ENCODE results near the gene NPNT.

The NPNT gene

GRCh38 chr4:105972946-105973621 is 77.8 kb downstream of the NPNT start:
- no peak for DNase-seq

DNA sequence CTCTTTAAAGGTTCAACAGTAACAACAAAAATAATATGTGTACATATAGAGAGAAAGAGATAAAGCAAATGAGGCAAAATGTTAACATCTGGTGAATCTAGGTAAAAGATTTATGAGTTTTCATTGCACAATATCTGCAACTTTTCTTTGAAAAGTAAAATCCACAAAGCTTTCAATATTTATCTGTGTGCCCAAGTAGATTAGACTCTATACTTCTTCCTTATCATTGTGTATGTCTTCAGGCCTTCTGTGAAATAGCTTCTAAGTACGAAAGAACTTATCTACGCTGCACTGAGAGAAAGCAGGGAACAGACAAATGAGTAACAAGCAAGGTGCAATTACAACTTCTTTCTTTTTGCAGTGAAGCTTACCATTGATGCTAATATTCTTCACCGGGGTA is 81.6 kb downstream of the NPNT start:
- DNase-seq, result no peak

GRCh38 chr4:105978684-105979296 is 83.5 kb downstream of the NPNT start:
- DNase-seq, result no peak

DNA sequence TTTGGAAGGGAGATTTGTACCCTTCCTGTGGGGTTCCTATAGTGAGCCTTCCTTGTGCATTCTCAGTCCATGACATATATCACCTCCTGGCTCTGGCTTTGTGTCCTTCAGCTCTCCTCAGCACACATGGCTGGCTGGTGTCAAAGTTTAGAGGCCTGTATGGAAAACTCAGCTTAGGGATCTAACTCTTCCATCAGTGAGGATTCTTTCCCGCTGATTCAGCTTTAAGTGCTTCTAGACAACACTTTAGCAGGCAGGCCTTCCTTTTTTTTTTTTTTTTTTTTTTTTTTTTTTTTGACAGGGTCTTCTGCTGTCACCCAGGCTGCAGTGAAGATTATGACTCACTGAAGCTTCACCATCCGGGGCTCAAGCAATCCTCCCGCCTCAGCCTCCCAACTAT is 84.2 kb downstream of the NPNT start:
- no peak for DNase-seq

DNA sequence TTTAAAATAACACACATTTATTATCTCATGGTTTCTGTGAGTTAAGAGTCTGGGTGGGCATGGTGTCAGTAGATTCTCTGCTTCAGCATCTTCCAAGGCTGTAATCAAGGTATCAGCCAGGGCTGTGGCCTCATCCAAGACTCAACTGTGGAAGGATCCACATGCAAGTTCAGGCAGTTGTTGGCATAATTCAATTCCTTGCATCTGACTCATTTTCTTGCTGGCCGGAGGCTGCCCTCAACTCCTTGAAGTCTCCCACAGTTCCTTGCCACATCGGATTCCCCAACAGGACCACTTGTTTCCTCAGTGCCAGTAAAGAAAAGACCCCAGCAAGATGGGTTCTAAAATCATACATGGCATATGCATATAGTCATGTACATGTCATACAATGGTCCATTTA is 93.4 kb downstream of the NPNT start:
- DNase-seq, result no peak

- no peak for DNase-seq
Observed at GRCh38 chr4:105989485-105990242, 94.4 kb downstream of the NPNT start.

DNA sequence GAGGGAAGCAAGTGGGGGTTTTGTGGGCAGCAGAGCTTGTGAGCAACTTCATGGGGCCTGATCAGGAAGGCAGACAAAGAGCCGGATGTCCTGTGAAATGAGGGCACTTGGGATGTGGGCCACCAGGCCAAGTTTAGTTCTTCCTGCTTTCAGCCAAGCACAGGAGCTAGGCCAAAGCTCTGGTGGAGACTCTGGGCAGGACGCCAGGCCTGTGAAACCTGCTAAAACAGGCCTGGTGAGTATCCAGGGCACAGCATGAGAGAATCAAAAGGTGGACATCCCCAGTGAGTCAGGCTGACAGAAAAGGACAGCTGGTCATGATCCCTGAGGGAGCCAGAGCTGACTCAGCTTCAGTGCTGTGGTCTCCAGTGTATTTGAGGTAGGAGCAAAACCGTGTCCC is 95.7 kb downstream of the NPNT start:
- no peak for DNase-seq

DNA sequence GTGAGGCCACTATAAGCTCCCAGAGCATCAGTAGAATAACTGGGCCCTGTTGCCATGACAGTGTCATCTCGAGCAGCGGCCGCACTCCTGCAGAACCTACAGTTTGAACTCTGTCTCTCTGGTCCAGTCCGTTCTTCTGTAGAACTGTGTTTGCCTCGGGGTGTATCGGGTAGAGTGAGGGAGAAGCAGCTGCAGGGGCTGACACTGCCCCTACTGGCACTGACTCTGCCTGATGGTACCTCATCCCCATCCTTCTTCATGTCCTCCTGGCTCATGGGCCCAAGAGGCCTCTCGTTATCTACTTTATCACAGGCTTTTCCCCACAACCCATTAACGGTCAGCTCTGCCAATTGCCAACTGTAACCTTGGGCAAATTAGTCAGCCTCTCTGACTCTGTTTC is 96.5 kb downstream of the NPNT start:
- no peak for DNase-seq

- DNase-seq, result no peak
Observed at GRCh38 chr4:105992641-105993305, 97.5 kb downstream of the NPNT start.

- no peak for DNase-seq
Observed at GRCh38 chr4:105994061-105994460, 98.8 kb downstream of the NPNT start.

GRCh38 chr4:105994841-105995501 is 99.7 kb downstream of the NPNT start:
- DNase-seq, result no peak

DNA sequence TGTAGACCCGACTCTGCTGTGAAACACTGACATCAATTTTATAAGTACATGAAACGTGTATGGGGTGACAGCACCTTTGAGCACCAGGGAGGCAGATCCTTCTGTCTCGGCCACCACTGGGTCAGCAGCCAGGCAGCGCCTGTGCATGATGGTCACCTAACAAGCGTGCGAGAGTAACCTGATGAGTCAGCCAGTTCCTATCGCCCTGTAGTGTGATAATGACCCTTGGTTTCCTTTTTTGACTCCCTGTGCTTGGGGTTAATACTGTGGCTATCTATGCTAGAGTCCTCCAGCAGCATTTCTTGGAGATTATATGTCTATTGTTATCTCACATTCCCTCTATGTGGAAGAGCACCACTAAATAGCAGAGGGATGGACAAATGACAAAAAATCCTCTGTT is 101.6 kb downstream of the NPNT start:
- DNase-seq, result no peak

DNA sequence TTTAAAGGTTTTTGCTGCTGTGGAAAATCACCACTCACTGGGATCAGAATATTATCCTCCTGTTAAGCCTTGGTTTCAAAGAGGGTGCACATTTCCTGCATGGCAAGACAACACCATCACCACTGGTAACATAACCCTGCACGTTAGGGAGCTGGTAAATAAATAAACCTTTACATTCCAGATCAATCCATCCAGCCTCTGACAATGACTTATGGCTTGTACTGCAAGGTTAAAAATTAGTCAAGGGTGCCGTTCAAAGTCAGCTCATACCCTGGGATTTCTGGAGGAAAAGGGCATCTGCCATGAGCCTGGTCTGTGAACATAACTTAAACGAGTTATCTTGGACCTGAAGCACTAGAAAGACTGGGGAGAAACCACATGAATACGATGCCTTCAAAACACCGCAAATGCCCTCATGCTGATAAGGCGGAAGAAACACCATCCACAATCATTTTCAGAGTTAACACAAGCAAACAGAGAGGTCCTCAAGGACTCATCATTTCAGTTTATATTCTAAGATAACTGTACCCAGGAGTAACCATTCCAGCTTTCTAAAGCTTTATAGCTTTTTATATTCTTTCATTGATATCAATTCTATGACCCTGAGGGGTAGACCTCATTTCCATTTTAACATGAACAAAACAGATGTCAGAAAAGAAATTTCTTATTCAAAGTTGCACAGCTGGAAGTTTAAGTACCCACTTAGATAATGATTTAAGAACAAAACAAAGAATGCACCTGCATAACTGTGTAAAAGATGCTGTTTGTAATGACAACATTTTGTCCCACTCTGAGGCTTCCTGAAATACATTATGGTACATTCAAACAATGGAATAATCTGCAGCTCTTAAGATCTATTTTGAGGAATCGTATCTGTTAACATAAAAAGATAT is 103.1 kb downstream of the NPNT start:
- no peak for DNase-seq

DNA sequence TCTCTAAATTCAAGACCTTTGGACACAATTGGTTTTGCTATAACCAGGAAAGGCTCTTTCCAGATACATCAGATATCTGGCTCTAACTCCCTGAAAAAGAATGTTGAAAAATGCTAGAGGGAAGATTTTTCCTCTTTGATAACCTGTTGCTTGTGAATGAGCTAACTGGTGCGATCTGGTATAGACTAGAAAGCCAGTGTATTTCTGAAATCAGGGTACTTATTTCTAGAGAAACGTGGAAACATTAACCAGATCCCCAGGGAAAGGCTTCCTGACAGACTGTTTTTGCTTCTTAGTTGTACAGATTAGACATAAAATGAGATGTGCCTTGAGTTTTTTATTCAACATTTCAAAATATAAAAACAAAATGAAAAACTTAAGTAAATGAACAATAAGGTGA is 107.7 kb downstream of the NPNT start:
- no peak for DNase-seq

DNA sequence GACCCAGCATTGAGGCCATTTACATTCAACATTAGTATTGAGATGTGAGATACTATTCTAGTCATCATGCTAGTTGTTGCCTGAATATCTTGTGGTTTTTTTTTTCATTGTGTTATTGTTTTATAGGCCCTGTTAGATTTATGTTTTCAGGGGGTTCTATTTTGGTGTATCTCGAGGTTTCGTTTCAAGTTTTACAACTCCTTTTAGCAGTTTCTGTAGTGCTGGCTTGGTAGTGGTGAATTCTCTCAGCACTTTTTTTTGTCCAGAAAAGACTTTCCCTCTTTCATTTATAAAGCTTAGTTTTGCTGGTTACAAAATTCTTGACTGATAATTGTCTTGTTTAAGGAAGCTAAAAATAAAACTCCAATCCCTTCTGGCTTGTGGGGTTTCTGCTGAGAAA is 115.5 kb downstream of the NPNT start:
- no peak for DNase-seq

- no peak for DNase-seq
Observed at GRCh38 chr4:106011387-106011786, 116.1 kb downstream of the NPNT start.

GRCh38 chr4:106017975-106018374 is 122.7 kb downstream of the NPNT start:
- no peak for DNase-seq

DNA sequence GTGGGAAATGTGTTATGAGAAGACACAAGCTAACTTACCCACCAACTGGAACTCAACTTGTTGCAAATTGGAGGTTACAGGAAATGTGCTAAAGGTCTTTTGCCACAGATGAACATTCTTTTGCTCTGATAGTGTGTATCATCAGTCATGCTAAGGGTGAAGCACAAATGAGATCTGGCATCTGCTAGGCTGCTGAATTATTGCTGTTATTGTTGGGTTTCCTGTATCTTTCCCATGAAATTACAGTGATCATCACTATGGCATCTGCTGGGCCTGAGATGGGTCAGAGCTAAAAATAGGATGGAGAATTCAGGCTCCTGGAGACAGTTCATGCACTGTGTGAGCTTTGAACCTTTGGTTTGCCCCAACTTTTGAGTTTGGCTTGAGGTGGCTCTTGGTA is 124.5 kb downstream of the NPNT start:
- DNase-seq, result no peak

Measured in central memory CD4-positive, alpha-beta T cell (primary cell).